Measurements from ENCODE around the gene RNF175. TPM values are rescaled to one million over a fixed set of nuclear protein-coding genes. Genes with fewer than 3 reads are reported as not detected.

RNF175 gene
- 1 to 10 TPM in 2 of 3 donors, not detected in 1; 3.6 to 5.9 TPM for total RNA-seq

- no peak for DNase-seq (ENCODE audit: low spot score in 2 of 2)
- H3K4me1 ChIP-seq, result no peaks in the 10 kb centered on the region
- H3K36me3 ChIP-seq, result no peaks in the 10 kb centered on the region
- no peaks in the 10 kb centered on the region for H3K27me3 ChIP-seq
- H3K9me3 ChIP-seq, result no peaks in the 10 kb centered on the region
- no peak for TF ChIP-seq POLR2AphosphoS5 (IDR thresholded peaks at IDR 0.05)
- no peak for TF ChIP-seq POLR2A (IDR thresholded peaks at IDR 0.05)
- no peak for TF ChIP-seq CTCF (IDR thresholded peaks at IDR 0.05)
- intact Hi-C loops (cut with DNase I; ENCODE audit: low total_unique reads), result loop anchor here (10.0 kb wide), 1 partner anchor 415 kb away; the partner anchor contains the start of gene MND1
- no peak within 1 kb of the TSS for H3K27ac ChIP-seq
- peak within 1 kb of the TSS; percentile 48 to 87 (median 59) for H3K4me3 ChIP-seq
Measured at GRCh38 chr4:153759407-153760316, at the start of gene RNF175. TSS of gene RNF175 (minus strand) at chr4:153760024. CDS start at chr4:153759862, 162 bp downstream.

- H3K27ac ChIP-seq, result no peak overlapping the region
- H3K4me3 ChIP-seq, result no peak overlapping the region
- no peaks in the 10 kb centered on the region for H3K36me3 ChIP-seq
- TF ChIP-seq POLR2AphosphoS5 (IDR thresholded peaks at IDR 0.05), result no peak
- TF ChIP-seq POLR2A (IDR thresholded peaks at IDR 0.05), result no peak
- TF ChIP-seq CTCF (IDR thresholded peaks at IDR 0.05), result no peak
- intact Hi-C loops (cut with DNase I; ENCODE audit: low total_unique reads), result no loop called here
- no peaks in the 10 kb centered on the region for H3K4me1 ChIP-seq
- H3K9me3 ChIP-seq, result no peaks in the 10 kb centered on the region
- no peaks in the 10 kb centered on the region for H3K27me3 ChIP-seq
- DNase-seq (ENCODE audit: low spot score in 2 of 2), result no peak
Measured at GRCh38 chr4:153809307-153809706, 49.5 kb upstream of the RNF175 start.

GRCh38 chr4:153808175-153808574 lies 48.4 kb upstream of the RNF175 start:
- intact Hi-C loops (cut with DNase I; ENCODE audit: low total_unique reads), result no loop called here
- Histone ChIP-seq H3K4me1 (no peaks in the 10 kb centered on the region), H3K36me3 (no peaks in the 10 kb centered on the region), H3K27ac (no peak overlapping the region), H3K9me3 (no peaks in the 10 kb centered on the region), H3K27me3 (no peaks in the 10 kb centered on the region), H3K4me3 (no peak overlapping the region)
- TF ChIP-seq POLR2AphosphoS5 (IDR thresholded peaks at IDR 0.05) (no peak), POLR2A (IDR thresholded peaks at IDR 0.05) (no peak), CTCF (IDR thresholded peaks at IDR 0.05) (no peak)
- no peak for DNase-seq (ENCODE audit: low spot score in 2 of 2)

- Histone ChIP-seq H3K27me3 (no peaks in the 10 kb centered on the region), H3K36me3 (no peaks in the 10 kb centered on the region), H3K4me3 (no peak overlapping the region), H3K9me3 (no peaks in the 10 kb centered on the region), H3K27ac (no peak overlapping the region), H3K4me1 (no peaks in the 10 kb centered on the region)
- intact Hi-C loops (cut with DNase I; ENCODE audit: low total_unique reads), result no loop called here
- no peak for TF ChIP-seq POLR2AphosphoS5 (IDR thresholded peaks at IDR 0.05)
- DNase-seq (ENCODE audit: low spot score in 2 of 2), result no peak
Measured at GRCh38 chr4:153806073-153806472, 46.2 kb upstream of the RNF175 start.

- Histone ChIP-seq H3K4me1 (no peaks in the 10 kb centered on the region), H3K27me3 (no peaks in the 10 kb centered on the region), H3K27ac (no peak overlapping the region), H3K36me3 (no peaks in the 10 kb centered on the region), H3K4me3 (no peak overlapping the region), H3K9me3 (no peaks in the 10 kb centered on the region)
- intact Hi-C loops (cut with DNase I; ENCODE audit: low total_unique reads), result no loop called here
- DNase-seq (ENCODE audit: low spot score in 2 of 2), result no peak
- no peak for TF ChIP-seq POLR2A (IDR thresholded peaks at IDR 0.05)
Measured at GRCh38 chr4:153804722-153805121, 44.9 kb upstream of the RNF175 start.

GRCh38 chr4:153799694-153800074 lies 39.9 kb upstream of the RNF175 start:
- no peak for DNase-seq (ENCODE audit: low spot score in 2 of 2)
- no peaks in the 10 kb centered on the region for H3K4me1 ChIP-seq
- no peaks in the 10 kb centered on the region for H3K36me3 ChIP-seq
- H3K27ac ChIP-seq, result peak overlapping the region in 1 of 2 donors; percentile 38
- intact Hi-C loops (cut with DNase I; ENCODE audit: low total_unique reads), result no loop called here
- H3K4me3 ChIP-seq, result no peak overlapping the region
- TF ChIP-seq POLR2A (IDR thresholded peaks at IDR 0.05) (no peak), POLR2AphosphoS5 (IDR thresholded peaks at IDR 0.05) (peak in 2 of 3 donors; percentile 22 to 73)
- no peaks in the 10 kb centered on the region for H3K27me3 ChIP-seq
- H3K9me3 ChIP-seq, result no peaks in the 10 kb centered on the region
